Measurements from ENCODE around the gene MED1.

The MED1 gene

GRCh38 chr17:39461113-39461925 is 10.3 kb upstream of the MED1 start, which contains the start of gene CDK12 (continued):
- TF ChIP-seq ELK4 (IDR thresholded peaks at IDR 0.05; ENCODE audit: borderline replicate concordance, low read depth, low read length) = no peak
- TF ChIP-seq HOXD13 (CRISPR knock-in tag; IDR thresholded peaks at IDR 0.05; ENCODE audit: borderline replicate concordance) = peak; percentile 64; the same call in 1 of the 2 replicates
- no peak for TF ChIP-seq ZNF138 (tag by site-specific recombination; IDR thresholded peaks at IDR 0.05; ENCODE audit: borderline replicate concordance)
- no peak for TF ChIP-seq SALL2 (tag by site-specific recombination; IDR thresholded peaks at IDR 0.05; ENCODE audit: borderline replicate concordance)
- no peak for TF ChIP-seq ZNF585B (tag by site-specific recombination; IDR thresholded peaks at IDR 0.05)
- no peak for TF ChIP-seq ZNF704 (tag by site-specific recombination; IDR thresholded peaks at IDR 0.05)
- TF ChIP-seq ZNF112 (tag by site-specific recombination; IDR thresholded peaks at IDR 0.05) = no peak
- peak; percentile 55 for TF ChIP-seq ZBTB11 (tag by site-specific recombination; conservative IDR thresholded peaks at IDR 0.05; ENCODE audit: low read depth)
- TF ChIP-seq ZNF776 (tag by site-specific recombination; IDR thresholded peaks at IDR 0.05; ENCODE audit: borderline replicate concordance) = no peak
- TF ChIP-seq ZSCAN5A (tag by site-specific recombination; IDR thresholded peaks at IDR 0.05) = peak; percentile 77; the same call in 1 of the 2 replicates
- TF ChIP-seq ZNF488 (tag by site-specific recombination; IDR thresholded peaks at IDR 0.05) = no peak
- peak; percentile 90; the same call in 1 of the 2 replicates for TF ChIP-seq GLI4 (tag by site-specific recombination; IDR thresholded peaks at IDR 0.05)
- no peak for TF ChIP-seq ZNF169 (tag by site-specific recombination; IDR thresholded peaks at IDR 0.05)
- peak; percentile 85 for TF ChIP-seq ZNF184 (tag by site-specific recombination; IDR thresholded peaks at IDR 0.05)
- no peak; the same call in 1 of the 2 replicates for TF ChIP-seq ZNF423 (tag by site-specific recombination; IDR thresholded peaks at IDR 0.05)
- TF ChIP-seq ZNF621 (tag by site-specific recombination; IDR thresholded peaks at IDR 0.05) = no peak
- peak; percentile 92 for TF ChIP-seq KLF17 (tag by site-specific recombination; IDR thresholded peaks at IDR 0.05)
- TF ChIP-seq ZNF24 (tag by site-specific recombination; IDR thresholded peaks at IDR 0.05) = peak; percentile 79
- TF ChIP-seq ZNF596 (tag by site-specific recombination; IDR thresholded peaks at IDR 0.05) = no peak
- TF ChIP-seq ZNF768 (tag by site-specific recombination; IDR thresholded peaks at IDR 0.05) = no peak
- TF ChIP-seq RBAK (tag by site-specific recombination; IDR thresholded peaks at IDR 0.05) = no peak
- 0 out of 2 replicates have a peak, but pooled peaks have one; percentile 70 for TF ChIP-seq YY1 (tag by site-specific recombination; IDR thresholded peaks at IDR 0.05)
- peak; percentile 96 for TF ChIP-seq ZNF501 (tag by site-specific recombination; IDR thresholded peaks at IDR 0.05)
- TF ChIP-seq ZNF157 (tag by site-specific recombination; IDR thresholded peaks at IDR 0.05) = no peak
- TF ChIP-seq ZBTB6 (tag by site-specific recombination; IDR thresholded peaks at IDR 0.05) = peak; percentile 70; the same call in 1 of the 2 replicates
- no peak for TF ChIP-seq ZNF221 (tag by site-specific recombination; IDR thresholded peaks at IDR 0.05; ENCODE audit: borderline replicate concordance)
- no peak for TF ChIP-seq ZNF223 (tag by site-specific recombination; IDR thresholded peaks at IDR 0.05)
- no peak for TF ChIP-seq ZFP41 (tag by site-specific recombination; IDR thresholded peaks at IDR 0.05; ENCODE audit: borderline replicate concordance)

All from HEK293 (cell line).